GM12878 (cell line): ENCODE data around the gene CUL9. TPM values are rescaled to one million over a fixed set of nuclear protein-coding genes. Genes with fewer than 3 reads are reported as not detected.

Experiments used
- ATAC-seq: fragments of 200-7000 bp; cut with Tn5 transposase; 3 replicates; pipeline ENCODE4 v1.9.1; 2020; ENCODE audit warnings: mild to moderate bottlenecking, moderate library complexity
- BruUV-seq: library from RNA; stranded (reverse); fragments of 400-500 nt; replicated peaks from 2 replicates; lab custom pipeline; 2021; lab: Mats Ljungman, UMichigan
- CTCF ChIA-PET: fragments of 300-600 bp; sonication (Branson Sonifier 250); formaldehyde crosslinking; extraction: SDS; loops from one replicate; lab custom pipeline; 2021; ENCODE audit warnings: inconsistent platforms; lab: Yijun Ruan, JAX
- POLR2A ChIA-PET: fragments of 350-600 bp; formaldehyde crosslinking; extraction: SDS; loops from one replicate; lab custom pipeline; 2021; ENCODE audit warnings: inconsistent platforms; lab: Charles Lee
- RAD21 ChIA-PET: fragments of 300-600 bp; sonication (Branson Sonifier 250); formaldehyde crosslinking; loops from one replicate; lab custom pipeline; 2023; ENCODE audit warnings: antibody characterized with exemption; ENCODE audit not compliant: unreplicated experiment; lab: Charles Lee
- SMC1A ChIA-PET: fragments of 300-600 bp; sonication (Branson Sonifier 250); formaldehyde crosslinking; loops from one replicate; lab custom pipeline; 2023; ENCODE audit not compliant: unreplicated experiment, uncharacterized antibody; lab: Charles Lee
- DNase-seq: peaks from one replicate; pipeline ENCODE4 v3.0.0-alpha.2; 2011; ENCODE audit warnings: low read depth, low spot score
- FAIRE-seq: peaks from 3 replicates; lab custom pipeline; 2011; peaks lifted over from hg19 to GRCh38; lab: Jason Lieb, UNC
- H2AFZ ChIP-seq: 2 replicates; pipeline ENCODE4 v1.6.0; 2011; ENCODE audit warnings: low read depth, low read length, control low read depth; ENCODE audit not compliant: control insufficient read depth
- H3K27ac ChIP-seq: 2 replicates; pipeline ENCODE4 v1.5.1; 2011; ENCODE audit warnings: control low read depth; ENCODE audit not compliant: control insufficient read depth, insufficient read depth
- H3K27me3 ChIP-seq, 2 experiments: replicated peaks in 1 of 2; 2 replicates each; pipeline versions ENCODE4 v1.6.0 to v1.6.1; 2011; ENCODE audit warnings: low read length in 1 of 2; ENCODE audit not compliant: control insufficient read depth in 2 of 2, insufficient read depth in 2 of 2
- H3K36me3 ChIP-seq, 2 experiments: 2 replicates each; pipeline ENCODE4 v1.5.1; 2011; ENCODE audit warnings: low read length in 1 of 2; ENCODE audit not compliant: control insufficient read depth in 2 of 2, insufficient read depth in 2 of 2
- H3K4me1 ChIP-seq: 2 replicates; pipeline ENCODE4 v1.6.1; 2011; ENCODE audit warnings: mild to moderate bottlenecking, low read length, moderate library complexity, mixed read lengths; ENCODE audit not compliant: control insufficient read depth, insufficient read depth
- H3K4me2 ChIP-seq: 2 replicates; pipeline ENCODE4 v1.6.0; 2011; ENCODE audit warnings: control low read depth; ENCODE audit not compliant: control insufficient read depth, insufficient read depth
- H3K4me3 ChIP-seq: fragments of 200-600 bp; sonication (generic); 2 replicates; pipeline ENCODE4 v1.5.1; 2016
- H3K79me2 ChIP-seq: 2 replicates; pipeline ENCODE4 v1.6.0; 2011; ENCODE audit warnings: low read length; ENCODE audit not compliant: control insufficient read depth, insufficient read depth
- H3K9ac ChIP-seq: 2 replicates; pipeline ENCODE4 v1.8.0; 2011; ENCODE audit warnings: low read length, control low read depth, mixed read lengths; ENCODE audit not compliant: control insufficient read depth, insufficient read depth
- H3K9me3 ChIP-seq: replicated peaks from 3 replicates; pipeline ENCODE4 v1.5.1; 2011; ENCODE audit warnings: mild to moderate bottlenecking, low read length; ENCODE audit not compliant: control insufficient read depth, insufficient read depth
- H4K20me1 ChIP-seq: 2 replicates; pipeline ENCODE4 v1.6.0; 2011; ENCODE audit not compliant: control insufficient read depth, insufficient read depth
- BCL3 ChIP-seq: IDR thresholded peaks from 2 replicates; pipeline ENCODE4 v1.6.1; 2011; ENCODE audit warnings: borderline replicate concordance, low read depth, mild to moderate bottlenecking, moderate library complexity, low read length; ENCODE audit not compliant: insufficient read depth, poor library complexity, severe bottlenecking
- EED ChIP-seq: sonication (generic); IDR thresholded peaks from 2 replicates; pipeline ENCODE4 v1.6.1; 2016; ENCODE audit warnings: antibody characterized with exemption, low read depth
- ELK1 ChIP-seq: IDR thresholded peaks from 2 replicates; pipeline ENCODE4 v1.6.1; 2012; ENCODE audit warnings: low read depth, low read length, improper control_type of control experiment
- NBN ChIP-seq: fragments of 450-650 bp; IDR thresholded peaks from 2 replicates; pipeline ENCODE4 v1.6.1; 2016
- NFYA ChIP-seq: IDR thresholded peaks from 2 replicates; pipeline ENCODE4 v1.6.1; 2011; ENCODE audit warnings: low read depth, mild to moderate bottlenecking, low read length, improper control_type of control experiment, borderline replicate concordance
- POLR2AphosphoS5 ChIP-seq: IDR thresholded peaks from 2 replicates; pipeline ENCODE4 v1.6.1; 2011; ENCODE audit warnings: mild to moderate bottlenecking, low read length, inconsistent platforms
- SMC3 ChIP-seq: IDR thresholded peaks from 2 replicates; pipeline ENCODE4 v1.6.1; 2011; ENCODE audit warnings: low read length, improper control_type of control experiment, borderline replicate concordance
- SRF ChIP-seq, 2 experiments: IDR thresholded peaks; 2 replicates each; pipeline ENCODE4 v1.6.1; 2011; ENCODE audit warnings: low read depth in 2 of 2, low read length in 2 of 2, mild to moderate bottlenecking in 1 of 2, moderate library complexity in 1 of 2
- SUZ12 ChIP-seq: fragments of 200-600 bp; sonication (generic); IDR thresholded peaks from one replicate; pipeline ENCODE4 v1.6.1; 2018; ENCODE audit warnings: antibody characterized with exemption, mild to moderate bottlenecking; ENCODE audit not compliant: unreplicated experiment
- TCF7 ChIP-seq: IDR thresholded peaks from 2 replicates; pipeline ENCODE4 v1.6.1; 2014; ENCODE audit warnings: antibody characterized with exemption, borderline replicate concordance
- ZBED1 ChIP-seq: IDR thresholded peaks from 2 replicates; pipeline ENCODE4 v1.6.1; 2016; ENCODE audit warnings: borderline replicate concordance
- ZNF217 ChIP-seq: fragments of 450-650 bp; IDR thresholded peaks from 2 replicates; pipeline ENCODE4 v1.6.1; 2017; ENCODE audit warnings: antibody characterized with exemption, mild to moderate bottlenecking
- ZNF24 ChIP-seq: fragments of 450-650 bp; IDR thresholded peaks from 2 replicates; pipeline ENCODE4 v1.6.1; 2017; ENCODE audit warnings: antibody characterized with exemption, mild to moderate bottlenecking
- WGBS: methylation state at CpG from one replicate; pipeline ENCODE4 v1.1.6; 2016; ENCODE audit warnings: low lambda C conversion rate; ENCODE audit not compliant: insufficient replicate concordance, insufficient coverage; ENCODE audit errors: missing lambda C conversion rate; 5-methylcytosine and 5-hydroxymethylcytosine counted together
- in situ Hi-C: fragments of 300-500 bp; cut with MboI; formaldehyde crosslinking; loops from 9 replicates; pipeline ENCODE4 v1.14.3; 2018; ENCODE audit warnings: mixed read lengths
- intact Hi-C: fragments of 100-400 bp; cut with micrococcal nuclease; formaldehyde crosslinking; loops from one replicate; pipeline ENCODE4 v1.14.2; 2022; ENCODE audit not compliant: unreplicated experiment
- polyA plus RNA-seq, 11 experiments: library from polyadenylated mRNA; depleted of rRNA in 4 of 11; unstranded in 6 of 11; stranded (reverse) in 5 of 11; fragments of >200 nt; fragmentation: Nextera tagmentation in 4 of 11; fragmentation: Illumina TruSeq in 1 of 11; extraction: Ambion mirVana in 4 of 11; extraction: Trizol in 1 of 11; gene quantifications; 1 replicate in 1 of 11; 2 replicates in 10 of 11; pipeline versions ENCODE4 v1.2.1 to v1.2.3, GENCODE V29; 2011 to 2016; ENCODE audit warnings: inconsistent platforms in 2 of 11, missing spikeins in 2 of 11, low read depth in 1 of 11
- total RNA-seq, 4 experiments: library from RNA; depleted of rRNA in 3 of 4; stranded (reverse); fragments of >200 nt in 3 of 4; fragmentation: Illumina TruSeq in 1 of 4; extraction: Trizol in 1 of 4; gene quantifications; 2 replicates each; pipeline versions ENCODE4 v1.2.1 to v1.2.3, GENCODE V29; 2013 to 2021

Gene CUL9
- total and polyA plus RNA-seq, 10 of the 15 experiments (the other 5 are each of a cell fraction or from before 2014, with no cell fraction given), result 1.2 to 48.3 (median 17.2) TPM

- no peak overlapping the region for H3K27ac ChIP-seq
- RAD21 ChIA-PET, result no interaction called here
- no peaks in the 10 kb centered on the region for H3K4me1 ChIP-seq
- no peaks in the 10 kb centered on the region for H4K20me1 ChIP-seq
- FAIRE-seq, result no peak
- CTCF ChIA-PET, result no interaction called here
- in situ Hi-C loops (no loop called here), intact Hi-C loops (no loop called here)
- ATAC-seq, result no peak
- DNase-seq, result no peak
- H3K36me3 ChIP-seq, result peaks cover 2 to 13% of the 10 kb centered on the region in 2 experiments
- H3K27me3 ChIP-seq, result no peaks in the 10 kb centered on the region
- SMC1A ChIA-PET, result no interaction called here
- no peaks in the 10 kb centered on the region for H3K9me3 ChIP-seq
- POLR2A ChIA-PET, result no interaction called here
- no peaks in the 10 kb centered on the region for H3K79me2 ChIP-seq
- H3K4me2 ChIP-seq, result no peak overlapping the region
- H3K4me3 ChIP-seq, result no peak overlapping the region
- BruUV-seq, result no TSS peak
- TF ChIP-seq ZBED1 (no peak), TCF7 (no peak), NBN (no peak), ZNF217 (no peak), SUZ12 (no peak)
- WGBS, result 88% methylated on average over 6 of the region's 6 CpGs
- no peak overlapping the region for H2AFZ ChIP-seq
- H3K9ac ChIP-seq, result no peak overlapping the region
Observed at GRCh38 chr6:43199912-43200311, 17.9 kb downstream of the CUL9 start.

- H3K27me3 ChIP-seq, result no peaks in the 10 kb centered on the region
- in situ Hi-C loops (no loop called here), intact Hi-C loops (no loop called here)
- no peaks in the 10 kb centered on the region for H3K79me2 ChIP-seq
- no peak overlapping the region for H3K9ac ChIP-seq
- no peaks in the 10 kb centered on the region for H3K4me1 ChIP-seq
- no peak overlapping the region for H3K27ac ChIP-seq
- no peaks in the 10 kb centered on the region for H3K9me3 ChIP-seq
- H3K4me3 ChIP-seq, result no peak overlapping the region
- FAIRE-seq (no peak), DNase-seq (no peak), ATAC-seq (no peak)
- no peak overlapping the region for H3K4me2 ChIP-seq
- 100% methylated on average over 6 of the region's 6 CpGs for WGBS
- ChIA-PET RAD21 (no interaction called here), SMC1A (interaction anchor here (1.8 kb wide), 1 partner anchor 30 kb away, joined by 3 read pairs; no protein-coding TSS in a partner anchor), POLR2A (interaction anchor here (0.5 kb wide), 1 partner anchor 61 kb away, joined by 5 read pairs; no protein-coding TSS in a partner anchor), CTCF (interaction anchor here (0.6 to 1.8 kb wide), 2 partner anchors 9 to 29 kb away, joined by 3 to 7 read pairs; partner anchors contain the start of gene DNPH1)
- H4K20me1 ChIP-seq, result no peaks in the 10 kb centered on the region
- H2AFZ ChIP-seq, result no peak overlapping the region
- peaks cover 2 to 13% of the 10 kb centered on the region in 2 experiments for H3K36me3 ChIP-seq
- no TSS peak for BruUV-seq
- TF ChIP-seq EED (no peak), SMC3 (no peak), SRF (IDR thresholded peaks at IDR 0.05; ENCODE audit: low read depth in 2 of 2, low read length in 2 of 2) (no peak), POLR2AphosphoS5 (no peak), BCL3 (no peak), ELK1 (no peak), ZNF24 (no peak), NFYA (no peak)
Observed at GRCh38 chr6:43200541-43200940, 18.5 kb downstream of the CUL9 start.
